Neuronal stem cell (in vitro differentiated cells): Measurements from ENCODE around the gene SIDT1.
A peak's percentile ranks its signal among the peaks of the same experiment; 100 is the strongest.

ENCODE experiments used
- DNase-seq: peaks from one replicate; pipeline ENCODE4 v3.0.0-alpha.2; 2013; ENCODE audit warnings: low spot score
- H2AFZ ChIP-seq: one replicate; pipeline ENCODE4 v1.6.1; 2013; ENCODE audit warnings: mild to moderate bottlenecking, low read length, inconsistent platforms
- H2AK5ac ChIP-seq: 2 replicates; pipeline ENCODE4 v1.6.1; 2013; ENCODE audit warnings: low read depth, mild to moderate bottlenecking, inconsistent platforms, low read length, moderate library complexity, mixed read lengths
- H2BK120ac ChIP-seq: 2 replicates; pipeline ENCODE4 v1.6.1; 2013; ENCODE audit warnings: low read depth, mild to moderate bottlenecking, inconsistent platforms, low read length, moderate library complexity, mixed read lengths
- H2BK12ac ChIP-seq: one replicate; pipeline ENCODE4 v1.6.1; 2013; ENCODE audit warnings: low read length, inconsistent platforms
- H2BK15ac ChIP-seq: 2 replicates; pipeline ENCODE4 v1.6.1; 2013; ENCODE audit warnings: mild to moderate bottlenecking, low read length, inconsistent platforms, mixed read lengths
- H2BK5ac ChIP-seq: one replicate; pipeline ENCODE4 v1.6.1; 2013; ENCODE audit warnings: inconsistent platforms, mild to moderate bottlenecking, low read length, moderate library complexity
- H3K14ac ChIP-seq: one replicate; pipeline ENCODE4 v1.6.1; 2013; ENCODE audit warnings: low read length, inconsistent platforms
- H3K18ac ChIP-seq: 2 replicates; pipeline ENCODE4 v1.6.1; 2013; ENCODE audit warnings: low read length, inconsistent platforms
- H3K23ac ChIP-seq: 2 replicates; pipeline ENCODE4 v1.6.1; 2013; ENCODE audit warnings: low read depth, mild to moderate bottlenecking, mixed read lengths, low read length, inconsistent platforms; ENCODE audit not compliant: poor library complexity
- H3K27ac ChIP-seq: replicated peaks from 3 replicates; pipeline ENCODE4 v1.5.1; 2013; ENCODE audit warnings: low read length, inconsistent platforms
- H3K27me3 ChIP-seq, 3 experiments: 2 replicates each; pipeline ENCODE4 v1.6.1; 2013; ENCODE audit warnings: low read length in 3 of 3, mild to moderate bottlenecking in 2 of 3, inconsistent platforms in 1 of 3, low read depth in 1 of 3, mixed read lengths in 1 of 3, moderate library complexity in 1 of 3; ENCODE audit not compliant: control insufficient read depth in 3 of 3, insufficient read depth in 3 of 3
- H3K36me3 ChIP-seq, 2 donors: replicated peaks in 1 of 2; 2 replicates each; pipeline ENCODE4 v1.6.1; 2013; ENCODE audit warnings: low read length in 2 of 2; ENCODE audit not compliant: control insufficient read depth in 2 of 2, insufficient read depth in 2 of 2
- H3K4ac ChIP-seq: 2 replicates; pipeline ENCODE4 v1.6.1; 2013; ENCODE audit warnings: inconsistent platforms, mild to moderate bottlenecking, low read length, moderate library complexity
- H3K4me1 ChIP-seq, 2 donors: 1 replicate in 1 of 2; 2 replicates in 1 of 2; pipeline ENCODE4 v1.6.1; 2013; ENCODE audit warnings: low read length in 2 of 2, low read depth in 1 of 2; ENCODE audit not compliant: control insufficient read depth in 2 of 2, insufficient read depth in 1 of 2
- H3K4me2 ChIP-seq: one replicate; pipeline ENCODE4 v1.6.1; 2013; ENCODE audit warnings: mild to moderate bottlenecking, low read length, inconsistent platforms; ENCODE audit not compliant: insufficient read depth, poor library complexity, severe bottlenecking
- H3K4me3 ChIP-seq, 2 donors: 2 replicates each; pipeline ENCODE4 v1.5.1; 2013; ENCODE audit warnings: low read length in 2 of 2, mild to moderate bottlenecking in 2 of 2, inconsistent platforms in 1 of 2, moderate library complexity in 1 of 2
- H3K79me1 ChIP-seq: one replicate; pipeline ENCODE4 v1.6.1; 2013; ENCODE audit warnings: low read depth, mild to moderate bottlenecking, inconsistent platforms, low read length, moderate library complexity
- H3K9ac ChIP-seq: one replicate; pipeline ENCODE4 v1.6.1; 2013; ENCODE audit warnings: mild to moderate bottlenecking, low read depth, low read length, inconsistent platforms; ENCODE audit not compliant: poor library complexity
- H3K9me3 ChIP-seq, 2 donors: replicated peaks in 1 of 2; 2 replicates each; pipeline versions ENCODE3 to v1.6.1; 2013; ENCODE audit warnings: low read length in 2 of 2, mild to moderate bottlenecking in 2 of 2, inconsistent platforms in 1 of 2, low read depth in 1 of 2, mixed read lengths in 1 of 2, moderate library complexity in 1 of 2; ENCODE audit not compliant: control insufficient read depth in 2 of 2, insufficient read depth in 1 of 2
- H4K8ac ChIP-seq: one replicate; pipeline ENCODE4 v1.6.1; 2013; ENCODE audit warnings: low read depth, mild to moderate bottlenecking, inconsistent platforms, low read length, moderate library complexity
- H4K91ac ChIP-seq: one replicate; pipeline ENCODE4 v1.6.1; 2013; ENCODE audit warnings: low read length, low read depth, mild to moderate bottlenecking, inconsistent platforms; ENCODE audit not compliant: poor library complexity
- WGBS, 2 donors: extraction: QIAGEN DNeasy Blood & Tissue Kit; methylation state at CpG; one replicate each; pipeline ENCODE4 v1.1.7; 2013; ENCODE audit warnings: missing lambda C conversion rate in 2 of 2, mixed read lengths in 1 of 2; ENCODE audit not compliant: insufficient read length in 2 of 2, insufficient replicate concordance in 1 of 2; ENCODE audit errors: extremely low coverage in 2 of 2; 5-methylcytosine and 5-hydroxymethylcytosine counted together

Gene SIDT1

DNA sequence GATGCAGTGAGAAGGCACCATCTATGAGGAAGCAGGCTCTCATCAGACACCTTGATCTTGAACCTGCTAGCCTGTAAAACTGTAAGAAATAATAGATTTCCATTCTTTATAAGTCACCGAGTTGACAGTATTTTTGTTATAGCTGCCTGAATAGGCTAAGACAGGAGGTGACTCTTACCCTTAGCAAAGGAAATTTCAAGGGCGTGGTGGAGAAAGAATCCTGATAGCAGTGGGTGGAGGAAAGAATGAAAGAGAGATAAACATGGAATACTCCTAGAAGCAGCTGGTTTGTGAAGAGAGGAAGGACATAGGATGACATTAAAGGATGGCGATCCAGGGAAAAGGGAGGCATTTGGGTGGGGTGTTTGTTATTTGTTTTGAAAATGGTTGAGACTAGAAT, 41.4 kb downstream of the SIDT1 start:
- DNase-seq, result no peak
- H3K18ac ChIP-seq, result no peak overlapping the region

GRCh38 chr3:113574213-113574612, 41.9 kb downstream of the SIDT1 start:
- Histone ChIP-seq H3K4ac (no peak overlapping the region), H2BK120ac (no peak overlapping the region), H4K8ac (no peak overlapping the region), H3K14ac (no peak overlapping the region), H3K27me3 (no peaks in the 10 kb centered on the region), H2BK15ac (no peak overlapping the region), H2AK5ac (no peak overlapping the region), H3K9ac (no peak overlapping the region), H3K36me3 (no peaks in the 10 kb centered on the region), H3K79me1 (no peaks in the 10 kb centered on the region), H4K91ac (no peak overlapping the region), H2AFZ (no peak overlapping the region), H3K4me2 (no peak overlapping the region), H3K18ac (no peak overlapping the region), H3K4me3 (no peak overlapping the region), H3K23ac (no peak overlapping the region), H2BK5ac (no peak overlapping the region), H3K9me3 (no peaks in the 10 kb centered on the region), H3K27ac (no peak overlapping the region), H3K4me1 (peaks cover 8 to 19% of the 10 kb centered on the region in 2 donors), H2BK12ac (no peak overlapping the region)
- WGBS, 2 donors, result no CpG with 5 or more reads among the region's 2 CpGs
- DNase-seq, result no peak

More for the DNA sequence above, 41.4 kb downstream of the SIDT1 start:
- H3K4ac ChIP-seq, result no peak overlapping the region
- no peak overlapping the region for H3K23ac ChIP-seq
- peaks cover 8 to 19% of the 10 kb centered on the region in 2 donors for H3K4me1 ChIP-seq
- H2BK5ac ChIP-seq, result no peak overlapping the region
- H3K4me3 ChIP-seq, result no peak overlapping the region
- H3K27me3 ChIP-seq, result no peaks in the 10 kb centered on the region
- H3K36me3 ChIP-seq, result no peaks in the 10 kb centered on the region
- no peak overlapping the region for H2BK120ac ChIP-seq
- H2BK12ac ChIP-seq, result no peak overlapping the region
- H3K27ac ChIP-seq, result no peak overlapping the region
- H3K4me2 ChIP-seq, result no peak overlapping the region
- H4K8ac ChIP-seq, result no peak overlapping the region
- no peak overlapping the region for H3K9ac ChIP-seq
- no peak overlapping the region for H2AFZ ChIP-seq
- 100% methylated on average over 1 of the region's 3 CpGs; no CpG with 5 or more reads in 1 of the 2 donors for WGBS, 2 donors
- no peak overlapping the region for H3K14ac ChIP-seq
- no peak overlapping the region for H2AK5ac ChIP-seq
- no peak overlapping the region for H2BK15ac ChIP-seq
- H4K91ac ChIP-seq, result no peak overlapping the region
- no peaks in the 10 kb centered on the region for H3K9me3 ChIP-seq
- no peaks in the 10 kb centered on the region for H3K79me1 ChIP-seq

DNA sequence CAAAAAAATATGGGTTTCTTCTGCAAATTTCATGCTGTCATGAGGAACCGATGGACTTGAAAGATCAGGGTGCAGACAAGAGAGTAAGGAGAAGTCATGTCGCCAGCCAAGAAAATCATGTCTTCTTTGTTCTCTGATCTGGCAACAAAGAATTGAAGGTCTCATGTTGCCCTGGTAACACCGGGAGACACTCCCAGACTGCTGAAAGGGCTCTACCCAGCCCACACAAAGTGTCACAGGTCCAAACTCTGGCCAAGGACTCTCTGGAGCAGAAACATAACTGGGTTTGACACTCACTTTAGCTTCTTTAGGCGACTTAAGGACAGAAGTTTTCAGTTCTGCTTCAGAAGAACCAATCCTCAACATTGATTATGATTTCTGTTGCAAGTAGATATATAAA, 42.9 kb downstream of the SIDT1 start:
- H4K91ac ChIP-seq, result no peak overlapping the region
- no peak overlapping the region for H3K9ac ChIP-seq
- H3K4ac ChIP-seq, result no peak overlapping the region
- no peak overlapping the region for H3K4me3 ChIP-seq
- H3K9me3 ChIP-seq, result no peaks in the 10 kb centered on the region
- no peak overlapping the region for H2AFZ ChIP-seq
- H3K18ac ChIP-seq, result no peak overlapping the region
- no peak overlapping the region for H2BK12ac ChIP-seq
- H3K23ac ChIP-seq, result no peak overlapping the region
- no peak overlapping the region for H2AK5ac ChIP-seq
- no peaks in the 10 kb centered on the region for H3K27me3 ChIP-seq
- no peak overlapping the region for H3K14ac ChIP-seq
- no peaks in the 10 kb centered on the region for H3K79me1 ChIP-seq
- H3K4me2 ChIP-seq, result peak overlapping the region; percentile 21
- peaks cover 8 to 19% of the 10 kb centered on the region in 2 donors for H3K4me1 ChIP-seq
- WGBS, 2 donors, result no CpG with 5 or more reads among the region's 4 CpGs
- no peak overlapping the region for H2BK5ac ChIP-seq
- H3K27ac ChIP-seq, result no peak overlapping the region
- H2BK15ac ChIP-seq, result no peak overlapping the region
- no peak overlapping the region for H4K8ac ChIP-seq
- peak; percentile 56 for DNase-seq
- no peaks in the 10 kb centered on the region for H3K36me3 ChIP-seq
- H2BK120ac ChIP-seq, result no peak overlapping the region

DNA sequence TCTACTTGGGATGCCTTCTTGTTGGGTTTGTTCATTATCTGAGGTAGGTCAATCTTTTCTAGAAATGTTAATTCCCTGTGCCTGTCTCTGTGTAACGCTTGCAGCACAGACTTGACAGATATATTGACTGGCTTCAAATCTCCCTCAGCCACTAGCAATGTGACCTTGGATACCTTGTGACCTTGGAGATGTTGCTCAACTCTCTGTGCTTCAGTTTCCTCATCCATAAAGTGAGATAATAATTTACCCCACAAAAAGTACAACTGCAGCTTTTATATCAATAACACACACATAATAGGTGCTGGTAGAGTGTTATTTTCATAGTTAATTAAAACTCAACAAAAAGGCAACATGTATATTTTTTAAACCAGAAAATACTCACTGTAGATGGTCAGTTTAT, 52.9 kb downstream of the SIDT1 start:
- H2BK120ac ChIP-seq, result no peak overlapping the region
- peaks cover 0 to 4% (median 0%) of the 10 kb centered on the region in 3 experiments for H3K27me3 ChIP-seq
- no peak overlapping the region for H3K4me3 ChIP-seq
- H3K18ac ChIP-seq, result no peak overlapping the region
- no peak overlapping the region for H3K4ac ChIP-seq
- WGBS, 2 donors, result no CpG with 5 or more reads among the region's 1 CpG
- H2AK5ac ChIP-seq, result no peak overlapping the region
- H3K27ac ChIP-seq, result no peak overlapping the region
- no peak overlapping the region for H4K8ac ChIP-seq
- H3K9me3 ChIP-seq, result no peaks in the 10 kb centered on the region
- no peak overlapping the region for H4K91ac ChIP-seq
- DNase-seq, result no peak
- no peak overlapping the region for H3K23ac ChIP-seq
- no peak overlapping the region for H3K14ac ChIP-seq
- H2AFZ ChIP-seq, result no peak overlapping the region
- H3K79me1 ChIP-seq, result no peaks in the 10 kb centered on the region
- no peak overlapping the region for H3K9ac ChIP-seq
- H2BK5ac ChIP-seq, result no peak overlapping the region
- H2BK15ac ChIP-seq, result no peak overlapping the region
- H2BK12ac ChIP-seq, result no peak overlapping the region
- no peaks in the 10 kb centered on the region for H3K36me3 ChIP-seq
- H3K4me2 ChIP-seq, result no peak overlapping the region
- peaks cover 5 to 8% of the 10 kb centered on the region in 2 donors for H3K4me1 ChIP-seq
